HepG2 (cell line): Measurements from ENCODE around the gene ADSS2. TPM values are rescaled to one million over a fixed set of nuclear protein-coding genes. Genes with fewer than 3 reads are reported as not detected.

ENCODE experiments used
- CBFB ChIP-seq: sonication (generic); formaldehyde crosslinking; IDR thresholded peaks from 2 replicates; pipeline ENCODE4 v1.4.0; 2020; ENCODE audit warnings: missing genetic modification reagents
- FOXO1 ChIP-seq: sonication (generic); formaldehyde crosslinking; IDR thresholded peaks from 2 replicates; pipeline ENCODE4 v1.4.0; 2020; ENCODE audit warnings: missing genetic modification reagents
- NFE2 ChIP-seq: sonication (generic); formaldehyde crosslinking; IDR thresholded peaks from 2 replicates; pipeline ENCODE4 v1.4.0; 2020; ENCODE audit warnings: missing genetic modification reagents
- NFE2L1 ChIP-seq: sonication (generic); formaldehyde crosslinking; IDR thresholded peaks from 2 replicates; pipeline ENCODE4 v1.4.0; 2020; ENCODE audit warnings: missing genetic modification reagents, mild to moderate bottlenecking, borderline replicate concordance
- POGZ ChIP-seq: sonication (generic); formaldehyde crosslinking; IDR thresholded peaks from 2 replicates; pipeline ENCODE4 v1.4.0; 2020; ENCODE audit warnings: mild to moderate bottlenecking, missing genetic modification reagents
- RAD21 ChIP-seq: fragments of 450-650 bp; formaldehyde crosslinking; IDR thresholded peaks from 2 replicates; pipeline ENCODE4 v1.5.0; 2020; ENCODE audit warnings: mild to moderate bottlenecking
- RXRA ChIP-seq: sonication (generic); formaldehyde crosslinking; IDR thresholded peaks from 2 replicates; pipeline ENCODE4 v1.5.1; 2020; ENCODE audit warnings: missing genetic modification reagents
- SAP130 ChIP-seq: IDR thresholded peaks from 2 replicates; pipeline ENCODE4 v1.6.1; 2016; ENCODE audit warnings: low read depth
- SKI ChIP-seq: fragments of 450-650 bp; IDR thresholded peaks from one replicate; pipeline ENCODE4 v1.6.1; 2018; ENCODE audit warnings: mild to moderate bottlenecking; ENCODE audit not compliant: partially characterized antibody
- SP1 ChIP-seq, 2 experiments: fragments of 450-650 bp in 1 of 2; sonication (generic) in 1 of 2; formaldehyde crosslinking in 1 of 2; IDR thresholded peaks; 2 replicates each; pipeline versions ENCODE4 v1.4.0 to v1.6.1; 2016 to 2020; ENCODE audit warnings: missing genetic modification reagents in 1 of 2
- SP4 ChIP-seq: sonication (generic); formaldehyde crosslinking; IDR thresholded peaks from 2 replicates; pipeline ENCODE4 v1.8.1; 2023; ENCODE audit warnings: mild to moderate bottlenecking, missing genetic modification reagents
- ZFP36L1 ChIP-seq: sonication (generic); formaldehyde crosslinking; IDR thresholded peaks from 2 replicates; pipeline ENCODE4 v1.8.0; 2022; ENCODE audit warnings: mild to moderate bottlenecking, missing genetic modification reagents, moderate library complexity
- ZFP82 ChIP-seq: sonication (generic); formaldehyde crosslinking; IDR thresholded peaks from 2 replicates; pipeline ENCODE4 v1.5.1; 2020; ENCODE audit warnings: mild to moderate bottlenecking, missing genetic modification reagents, borderline replicate concordance
- ZMYM2 ChIP-seq: sonication (generic); formaldehyde crosslinking; IDR thresholded peaks from 2 replicates; pipeline ENCODE4 v1.8.0; 2022; ENCODE audit warnings: mild to moderate bottlenecking, missing genetic modification reagents
- ZMYM4 ChIP-seq: sonication (generic); formaldehyde crosslinking; IDR thresholded peaks from 2 replicates; pipeline ENCODE4 v1.8.1; 2023; ENCODE audit warnings: mild to moderate bottlenecking, missing genetic modification reagents
- ZNF12 ChIP-seq: sonication (generic); formaldehyde crosslinking; IDR thresholded peaks from 2 replicates; pipeline ENCODE4 v1.5.0; 2020; ENCODE audit warnings: missing genetic modification reagents
- ZNF333 ChIP-seq: sonication (generic); formaldehyde crosslinking; IDR thresholded peaks from 2 replicates; pipeline ENCODE4 v1.4.0; 2020; ENCODE audit warnings: mild to moderate bottlenecking, missing genetic modification reagents, borderline replicate concordance
- ZNF335 ChIP-seq: sonication (generic); formaldehyde crosslinking; IDR thresholded peaks from 2 replicates; pipeline ENCODE4 v1.4.0; 2020; ENCODE audit warnings: missing genetic modification reagents
- ZNF382 ChIP-seq: sonication (generic); formaldehyde crosslinking; IDR thresholded peaks from 2 replicates; pipeline ENCODE4 v1.5.0; 2020; ENCODE audit warnings: missing genetic modification reagents, mild to moderate bottlenecking, borderline replicate concordance
- ZNF614 ChIP-seq: IDR thresholded peaks from 2 replicates; pipeline ENCODE4 v1.6.1; 2018; ENCODE audit warnings: missing biosample characterization, missing genetic modification reagents, inconsistent platforms, borderline replicate concordance
- ZNF644 ChIP-seq: IDR thresholded peaks from 2 replicates; pipeline ENCODE4 v1.6.1; 2016; ENCODE audit warnings: low read depth
- ZNF782 ChIP-seq: sonication (generic); formaldehyde crosslinking; IDR thresholded peaks from 2 replicates; pipeline ENCODE4 v1.4.0; 2020; ENCODE audit warnings: missing genetic modification reagents, mild to moderate bottlenecking, borderline replicate concordance
- ZNF891 ChIP-seq: sonication (generic); formaldehyde crosslinking; IDR thresholded peaks from 2 replicates; pipeline ENCODE4 v1.5.0; 2020; ENCODE audit warnings: mild to moderate bottlenecking, missing genetic modification reagents
- polyA plus RNA-seq, 8 experiments: library from polyadenylated mRNA; depleted of rRNA in 3 of 8; stranded (reverse) in 7 of 8; unstranded in 1 of 8; fragments of >200 nt; fragmentation: Illumina TruSeq in 4 of 8; extraction: Trizol in 4 of 8; gene quantifications; 2 replicates each; pipeline versions ENCODE4 v1.2.1 to v1.2.3, GENCODE V29; 2011 to 2016; ENCODE audit warnings: low read depth in 4 of 8, missing spikeins in 1 of 8, mixed read lengths in 1 of 8; ENCODE audit not compliant: insufficient read depth in 1 of 8
- total RNA-seq, 5 experiments: library from RNA; depleted of rRNA; stranded (reverse); fragments of >200 nt; fragmentation: Illumina TruSeq; extraction: Trizol; gene quantifications; 2 replicates each; pipeline ENCODE4 v1.2.3, GENCODE V29; 2016; ENCODE audit warnings: low read depth in 1 of 5
- TF ChIP-seq, protein P1 (sequence below), 2 experiments: fragments of 450-650 bp in 1 of 2; sonication (generic) in 1 of 2; formaldehyde crosslinking; IDR thresholded peaks; 2 replicates each; pipeline versions ENCODE4 v1.5.0 to v1.8.0; 2020 to 2022; ENCODE audit warnings: mild to moderate bottlenecking in 1 of 2, missing genetic modification reagents in 1 of 2
- TF ChIP-seq, protein P2 (sequence below): sonication (generic); formaldehyde crosslinking; IDR thresholded peaks from 2 replicates; pipeline ENCODE4 v1.8.0; 2022; ENCODE audit warnings: low read depth, missing genetic modification reagents

Gene ADSS2
- total and polyA plus RNA-seq, 2 of the 13 experiments (the other 11 are each of a cell fraction or from before 2014, with no cell fraction given), result 15.1 to 43.4 TPM

DNA sequence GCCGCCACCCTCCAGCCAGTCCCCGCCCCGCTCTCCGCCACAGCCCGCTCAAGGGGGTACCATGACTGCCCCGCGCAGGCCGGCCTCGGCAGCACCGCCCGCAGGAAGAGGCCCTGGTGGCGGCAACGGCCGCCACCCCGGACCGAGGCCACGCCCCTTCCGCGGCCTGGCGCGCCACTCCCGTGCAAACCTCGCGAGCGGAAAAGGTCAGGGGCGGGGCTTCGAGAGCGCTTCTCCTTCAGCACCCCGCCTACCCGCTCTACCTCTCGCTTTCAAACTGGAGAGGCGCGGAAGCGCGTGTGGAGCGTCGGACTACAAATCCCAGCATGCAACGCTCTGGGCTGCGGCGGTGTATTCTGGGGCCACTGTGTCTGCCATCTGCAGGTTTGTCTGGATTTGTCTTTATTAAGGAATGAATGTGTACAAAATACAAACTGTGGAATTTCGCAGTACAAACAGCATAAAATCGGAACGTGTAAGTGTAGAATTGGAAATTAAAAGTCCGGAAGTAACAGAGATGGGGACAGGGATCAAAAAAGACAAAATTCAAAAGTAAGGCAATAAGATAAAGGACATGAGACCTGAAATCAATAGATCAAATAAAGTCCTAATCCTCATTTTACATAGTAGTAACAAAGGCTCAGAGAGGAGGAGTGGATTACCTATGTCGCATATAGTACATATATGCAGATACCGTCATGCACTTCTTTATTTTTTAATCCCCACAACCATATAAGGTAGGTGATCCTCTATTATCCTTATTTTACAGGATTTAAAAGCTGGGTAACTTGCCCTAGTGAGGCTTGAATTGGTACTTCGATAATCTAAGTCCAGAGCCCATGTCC, 464 bp upstream of the ADSS2 start (continued):
- peak; percentile 83 for TF ChIP-seq SP4 (CRISPR knock-in tag)
- no peak for TF ChIP-seq ZNF333 (CRISPR knock-in tag)
- peak; percentile 57; the same call in 1 of the 2 replicates for TF ChIP-seq ZNF614 (CRISPR knock-in tag)
- peak; percentile 69 for TF ChIP-seq ZNF644 (CRISPR knock-in tag)
- TF ChIP-seq ZNF12, result no peak
- TF ChIP-seq, protein P1, sequence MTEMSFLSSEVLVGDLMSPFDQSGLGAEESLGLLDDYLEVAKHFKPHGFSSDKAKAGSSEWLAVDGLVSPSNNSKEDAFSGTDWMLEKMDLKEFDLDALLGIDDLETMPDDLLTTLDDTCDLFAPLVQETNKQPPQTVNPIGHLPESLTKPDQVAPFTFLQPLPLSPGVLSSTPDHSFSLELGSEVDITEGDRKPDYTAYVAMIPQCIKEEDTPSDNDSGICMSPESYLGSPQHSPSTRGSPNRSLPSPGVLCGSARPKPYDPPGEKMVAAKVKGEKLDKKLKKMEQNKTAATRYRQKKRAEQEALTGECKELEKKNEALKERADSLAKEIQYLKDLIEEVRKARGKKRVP (CRISPR knock-in tag; IDR thresholded peaks at IDR 0.05), result peak in 1 of 2 experiments; percentile 33; a peak in 1 of 4 replicates
- TF ChIP-seq ZMYM2 (CRISPR knock-in tag), result no peak
- peak; percentile 48 for TF ChIP-seq ZFP82 (CRISPR knock-in tag)
- no peak for TF ChIP-seq FOXO1 (CRISPR knock-in tag)
- 0 out of 2 replicates have a peak, but pooled peaks have one; percentile 23 for TF ChIP-seq CBFB (CRISPR knock-in tag)
- TF ChIP-seq SP1 (IDR thresholded peaks at IDR 0.05), result no peak
- peak; percentile 75 for TF ChIP-seq SP1 (CRISPR knock-in tag; IDR thresholded peaks at IDR 0.05)
- peak; percentile 76; the same call in 1 of the 2 replicates for TF ChIP-seq ZMYM4 (CRISPR knock-in tag)
- no peak for TF ChIP-seq ZNF782
- peak; percentile 49; the same call in 1 of the 2 replicates for TF ChIP-seq SAP130 (CRISPR knock-in tag)
- TF ChIP-seq NFE2 (CRISPR knock-in tag), result no peak
- TF ChIP-seq SKI, result peak; percentile 7
- TF ChIP-seq, protein P2, sequence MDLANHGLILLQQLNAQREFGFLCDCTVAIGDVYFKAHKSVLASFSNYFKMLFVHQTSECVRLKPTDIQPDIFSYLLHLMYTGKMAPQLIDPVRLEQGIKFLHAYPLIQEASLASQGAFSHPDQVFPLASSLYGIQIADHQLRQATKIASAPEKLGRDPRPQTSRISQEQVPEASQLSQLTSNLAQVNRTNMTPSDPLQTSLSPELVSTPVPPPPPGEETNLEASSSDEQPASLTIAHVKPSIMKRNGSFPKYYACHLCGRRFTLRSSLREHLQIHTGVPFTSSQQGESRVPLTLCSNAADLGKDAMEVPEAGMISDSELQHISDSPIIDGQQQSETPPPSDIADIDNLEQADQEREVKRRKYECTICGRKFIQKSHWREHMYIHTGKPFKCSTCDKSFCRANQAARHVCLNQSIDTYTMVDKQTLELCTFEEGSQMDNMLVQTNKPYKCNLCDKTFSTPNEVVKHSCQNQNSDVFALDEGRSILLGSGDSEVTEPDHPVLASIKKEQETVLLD (CRISPR knock-in tag), result peak; percentile 81; the same call in 1 of the 2 replicates
- TF ChIP-seq ZNF891 (CRISPR knock-in tag), result no peak
- no peak for TF ChIP-seq NFE2L1
- TF ChIP-seq ZNF382 (CRISPR knock-in tag), result no peak
- peak; percentile 91 for TF ChIP-seq POGZ (CRISPR knock-in tag)
- peak; percentile 70; the same call in 1 of the 2 replicates for TF ChIP-seq ZNF335 (CRISPR knock-in tag)
- TF ChIP-seq ZFP36L1 (CRISPR knock-in tag), result peak; percentile 82; the same call in 1 of the 2 replicates
- TF ChIP-seq RAD21 (CRISPR knock-in tag), result peak; percentile 68; the same call in 1 of the 2 replicates
- 0 out of 2 replicates have a peak, but pooled peaks have one; percentile 4 for TF ChIP-seq RXRA
